Measurements from ENCODE around the gene ANKS4B.

The ANKS4B gene

GRCh38 chr16:21203155-21203797 is 30.2 kb upstream of the ANKS4B start:
- Mint-ChIP-seq H3K27me3 (ENCODE audit: low read depth) (peaks cover 21% of the 10 kb centered on the region), H3K36me3 (ENCODE audit: low read depth) (no peaks in the 10 kb centered on the region), H3K27ac (no peak overlapping the region), H3K4me1 (ENCODE audit: low read depth) (no peaks in the 10 kb centered on the region), H3K9me3 (no peaks in the 10 kb centered on the region), H3K4me3 (no peak overlapping the region)

- no peaks in the 10 kb centered on the region for H3K36me3 Mint-ChIP-seq (ENCODE audit: low read depth)
- H3K27me3 Mint-ChIP-seq (ENCODE audit: low read depth): peaks cover 16% of the 10 kb centered on the region
- H3K4me1 Mint-ChIP-seq (ENCODE audit: low read depth): no peaks in the 10 kb centered on the region
- no peak overlapping the region for H3K27ac Mint-ChIP-seq
- no peaks in the 10 kb centered on the region for H3K9me3 Mint-ChIP-seq
- no peak overlapping the region for H3K4me3 Mint-ChIP-seq
Measured at GRCh38 chr16:21205303-21205702, 28.2 kb upstream of the ANKS4B start.

GRCh38 chr16:21206550-21206949 is 26.9 kb upstream of the ANKS4B start:
- Mint-ChIP-seq H3K9me3 (no peaks in the 10 kb centered on the region), H3K27me3 (ENCODE audit: low read depth) (peaks cover 16% of the 10 kb centered on the region), H3K4me1 (ENCODE audit: low read depth) (no peaks in the 10 kb centered on the region), H3K36me3 (ENCODE audit: low read depth) (no peaks in the 10 kb centered on the region), H3K4me3 (no peak overlapping the region), H3K27ac (no peak overlapping the region)

- H3K27ac Mint-ChIP-seq: no peak overlapping the region
- H3K36me3 Mint-ChIP-seq (ENCODE audit: low read depth): no peaks in the 10 kb centered on the region
Measured at GRCh38 chr16:21208446-21209230, 24.9 kb upstream of the ANKS4B start.

DNA sequence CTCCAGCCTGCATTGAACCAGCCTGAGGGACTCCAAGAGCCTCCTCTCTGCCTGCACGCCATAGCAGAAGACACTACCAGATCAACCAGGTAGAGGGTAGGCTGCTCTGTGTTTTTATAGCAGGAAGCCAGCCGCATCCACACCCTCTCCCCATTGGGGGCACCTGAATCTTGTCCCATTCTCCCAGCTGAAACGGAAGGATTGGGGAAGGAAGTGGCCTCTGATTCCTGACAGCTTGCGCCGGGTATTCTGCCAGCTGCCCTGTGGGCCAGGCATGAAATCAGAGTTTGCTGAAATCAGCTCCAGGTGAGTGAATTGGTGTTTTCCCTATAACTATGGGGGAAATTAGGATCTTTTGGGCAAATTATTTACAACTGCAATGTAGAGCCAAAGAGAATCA is 22.0 kb upstream of the ANKS4B start, which contains the start of gene ZP2:
TSS of gene ZP2 (minus strand) at position 89 of the 400 bp plus-strand sequence. CDS start at position 62, 27 bp downstream.
- no peak within 1 kb of the TSS for H3K27ac Mint-ChIP-seq
- peaks cover 8% of the 10 kb centered on the region for H3K27me3 Mint-ChIP-seq (ENCODE audit: low read depth)
- H3K9me3 Mint-ChIP-seq: no peaks in the 10 kb centered on the region

More at GRCh38 chr16:21208446-21209230, 24.9 kb upstream of the ANKS4B start:
- Mint-ChIP-seq H3K4me3 (no peak overlapping the region), H3K4me1 (ENCODE audit: low read depth) (no peaks in the 10 kb centered on the region), H3K27me3 (ENCODE audit: low read depth) (peaks cover 5% of the 10 kb centered on the region), H3K9me3 (no peaks in the 10 kb centered on the region)

GRCh38 chr16:21214086-21214485 is 19.4 kb upstream of the ANKS4B start:
- Mint-ChIP-seq H3K36me3 (ENCODE audit: low read depth) (no peaks in the 10 kb centered on the region), H3K4me3 (no peak overlapping the region), H3K4me1 (ENCODE audit: low read depth) (no peaks in the 10 kb centered on the region), H3K9me3 (no peaks in the 10 kb centered on the region), H3K27me3 (ENCODE audit: low read depth) (peaks cover 5% of the 10 kb centered on the region), H3K27ac (no peak overlapping the region)

More for the DNA sequence above, 22.0 kb upstream of the ANKS4B start, which contains the start of gene ZP2:
- no peaks in the 10 kb centered on the region for H3K4me1 Mint-ChIP-seq (ENCODE audit: low read depth)
- no peaks in the 10 kb centered on the region for H3K36me3 Mint-ChIP-seq (ENCODE audit: low read depth)
- H3K4me3 Mint-ChIP-seq: no peak within 1 kb of the TSS

GRCh38 chr16:21217121-21217520 is 16.4 kb upstream of the ANKS4B start:
- Mint-ChIP-seq H3K4me3 (no peak overlapping the region), H3K4me1 (ENCODE audit: low read depth) (no peaks in the 10 kb centered on the region), H3K9me3 (no peaks in the 10 kb centered on the region), H3K27me3 (ENCODE audit: low read depth) (peaks cover 19% of the 10 kb centered on the region), H3K27ac (no peak overlapping the region), H3K36me3 (ENCODE audit: low read depth) (no peaks in the 10 kb centered on the region)

DNA sequence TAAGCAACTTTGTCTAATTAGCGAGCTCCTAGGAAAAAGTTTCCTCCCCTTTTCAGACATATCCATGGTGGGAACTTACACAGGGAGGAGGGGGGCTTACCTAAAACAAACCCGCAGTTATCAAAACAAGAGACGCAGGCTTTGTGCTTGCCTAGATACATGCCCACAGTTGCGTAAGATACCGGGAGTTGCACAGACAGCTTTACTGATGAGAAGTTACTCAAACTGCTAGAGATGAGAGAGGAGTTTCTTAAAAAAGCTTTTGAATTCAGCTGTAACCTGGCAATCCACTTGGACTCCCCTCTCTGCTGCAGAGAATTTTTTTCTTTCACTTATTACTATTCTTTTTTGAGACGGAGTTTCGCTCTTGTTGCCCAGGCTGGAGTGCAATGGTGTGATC is 15.3 kb upstream of the ANKS4B start:
- no peak overlapping the region for H3K27ac Mint-ChIP-seq
- no peak overlapping the region for H3K4me3 Mint-ChIP-seq
- H3K4me1 Mint-ChIP-seq (ENCODE audit: low read depth): no peaks in the 10 kb centered on the region
- no peaks in the 10 kb centered on the region for H3K9me3 Mint-ChIP-seq
- peaks cover 26% of the 10 kb centered on the region for H3K27me3 Mint-ChIP-seq (ENCODE audit: low read depth)
- no peaks in the 10 kb centered on the region for H3K36me3 Mint-ChIP-seq (ENCODE audit: low read depth)

GRCh38 chr16:21219551-21219950 is 13.9 kb upstream of the ANKS4B start:
- H3K27me3 Mint-ChIP-seq (ENCODE audit: low read depth): peaks cover 36% of the 10 kb centered on the region
- H3K4me3 Mint-ChIP-seq: no peak overlapping the region
- no peak overlapping the region for H3K27ac Mint-ChIP-seq
- H3K4me1 Mint-ChIP-seq (ENCODE audit: low read depth): no peaks in the 10 kb centered on the region
- H3K9me3 Mint-ChIP-seq: no peaks in the 10 kb centered on the region
- no peaks in the 10 kb centered on the region for H3K36me3 Mint-ChIP-seq (ENCODE audit: low read depth)

GRCh38 chr16:21222495-21223337 is 10.8 kb upstream of the ANKS4B start:
- Mint-ChIP-seq H3K9me3 (no peaks in the 10 kb centered on the region), H3K4me3 (no peak overlapping the region), H3K36me3 (ENCODE audit: low read depth) (no peaks in the 10 kb centered on the region), H3K27me3 (ENCODE audit: low read depth) (peaks cover 49% of the 10 kb centered on the region), H3K27ac (no peak overlapping the region), H3K4me1 (ENCODE audit: low read depth) (peaks cover 3% of the 10 kb centered on the region)

DNA sequence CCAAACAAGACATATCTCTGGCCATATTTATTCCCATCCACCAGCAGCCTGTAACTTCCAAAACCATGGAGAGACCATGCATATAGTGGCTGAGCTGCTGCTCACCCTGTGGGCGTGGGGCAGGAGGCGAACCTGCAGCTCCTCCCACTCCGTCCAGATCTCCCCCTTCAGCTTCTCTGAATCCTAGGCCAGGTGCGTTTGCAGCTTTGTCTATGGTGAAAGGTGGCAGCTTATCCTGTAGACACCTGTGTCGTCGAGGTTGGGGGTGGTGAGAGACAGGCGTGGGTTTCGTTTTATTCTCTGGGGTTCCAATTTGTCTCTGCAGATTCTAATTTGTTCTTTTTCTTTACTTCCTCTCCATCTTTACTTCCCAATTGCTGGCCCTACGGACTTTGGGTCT is 9.7 kb upstream of the ANKS4B start:
- Mint-ChIP-seq H3K27ac (no peak overlapping the region), H3K9me3 (no peaks in the 10 kb centered on the region), H3K36me3 (ENCODE audit: low read depth) (no peaks in the 10 kb centered on the region), H3K4me1 (ENCODE audit: low read depth) (peaks cover 3% of the 10 kb centered on the region), H3K4me3 (no peak overlapping the region), H3K27me3 (ENCODE audit: low read depth) (peaks cover 57% of the 10 kb centered on the region)

- Mint-ChIP-seq H3K4me1 (ENCODE audit: low read depth) (peaks cover 3% of the 10 kb centered on the region), H3K4me3 (no peak overlapping the region), H3K27ac (no peak overlapping the region), H3K27me3 (ENCODE audit: low read depth) (peaks cover 57% of the 10 kb centered on the region), H3K9me3 (no peaks in the 10 kb centered on the region), H3K36me3 (ENCODE audit: low read depth) (no peaks in the 10 kb centered on the region)
Measured at GRCh38 chr16:21224800-21225199, 8.7 kb upstream of the ANKS4B start.

DNA sequence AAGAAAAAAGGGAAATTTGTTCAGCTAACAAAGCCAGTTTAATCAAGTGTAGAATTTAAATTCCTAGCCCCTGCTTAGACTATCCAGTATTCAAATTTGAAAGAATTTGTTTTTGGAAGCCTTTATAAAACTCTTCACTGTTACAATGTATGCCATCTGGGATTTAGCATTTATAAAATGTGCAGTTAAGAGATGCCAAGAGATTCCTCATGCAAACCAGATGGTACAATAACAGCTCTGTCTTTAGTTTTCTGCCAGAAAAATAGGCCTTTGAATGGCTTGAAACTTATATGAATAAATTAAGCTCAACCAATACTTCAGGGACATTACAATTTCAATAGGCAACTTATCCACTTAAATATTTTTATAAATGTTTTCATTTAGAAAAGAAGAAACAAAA is 6.8 kb upstream of the ANKS4B start:
- peaks cover 54% of the 10 kb centered on the region for H3K27me3 Mint-ChIP-seq (ENCODE audit: low read depth)
- H3K27ac Mint-ChIP-seq: no peak overlapping the region
- no peaks in the 10 kb centered on the region for H3K36me3 Mint-ChIP-seq (ENCODE audit: low read depth)

DNA sequence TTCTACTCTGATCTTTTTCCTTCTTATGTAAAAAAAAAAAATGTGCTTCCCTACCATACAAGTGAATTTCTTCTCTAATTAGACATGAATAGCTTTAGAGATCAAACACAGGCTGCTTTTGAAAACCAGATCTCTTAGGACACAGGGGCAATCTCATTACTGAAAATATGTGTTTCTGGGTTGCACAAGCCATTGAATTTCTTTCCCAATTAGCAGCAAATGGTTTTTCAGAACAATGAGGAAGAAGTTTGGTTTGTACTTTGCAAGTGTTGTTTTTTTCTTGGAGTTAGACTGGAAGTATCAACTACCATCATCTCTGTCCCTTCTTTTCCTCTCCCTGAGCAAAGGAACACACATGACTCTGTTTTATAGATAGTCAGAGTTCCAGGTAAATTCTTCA is 5.6 kb upstream of the ANKS4B start:
- H3K27ac Mint-ChIP-seq: no peak overlapping the region
- peaks cover 52% of the 10 kb centered on the region for H3K27me3 Mint-ChIP-seq (ENCODE audit: low read depth)
- H3K36me3 Mint-ChIP-seq (ENCODE audit: low read depth): no peaks in the 10 kb centered on the region

More for the DNA sequence above, 6.8 kb upstream of the ANKS4B start:
- no peak overlapping the region for H3K4me3 Mint-ChIP-seq
- H3K4me1 Mint-ChIP-seq (ENCODE audit: low read depth): peaks cover 3% of the 10 kb centered on the region
- no peaks in the 10 kb centered on the region for H3K9me3 Mint-ChIP-seq

More for the DNA sequence above, 5.6 kb upstream of the ANKS4B start:
- Mint-ChIP-seq H3K4me3 (no peak overlapping the region), H3K9me3 (no peaks in the 10 kb centered on the region), H3K4me1 (ENCODE audit: low read depth) (peaks cover 3% of the 10 kb centered on the region)

All from T-helper 1 cell treated with Interleukin-12 subunit alpha and Interleukin-12 subunit beta and Interleukin-4 antibody, amounts not matched to agents 30 μg/mL and 1 μg/mL, for 36 hours (primary cell).